DND-41 (cell line): ENCODE measurements around the gene ACOX3.

Experiments used
- CTCF ChIP-seq: IDR thresholded peaks from 2 replicates; pipeline ENCODE4 v1.5.1; 2012; ENCODE audit warnings: borderline replicate concordance, low read length, moderate library complexity, mild to moderate bottlenecking; ENCODE audit not compliant: poor library complexity, severe bottlenecking; ENCODE audit errors: extremely low read depth
- EZH2 ChIP-seq: IDR thresholded peaks from 3 replicates; pipeline ENCODE4 v1.6.1; 2012; ENCODE audit warnings: borderline replicate concordance, low read depth, mild to moderate bottlenecking, moderate library complexity, low read length, inconsistent platforms; ENCODE audit not compliant: severe bottlenecking

DNA sequence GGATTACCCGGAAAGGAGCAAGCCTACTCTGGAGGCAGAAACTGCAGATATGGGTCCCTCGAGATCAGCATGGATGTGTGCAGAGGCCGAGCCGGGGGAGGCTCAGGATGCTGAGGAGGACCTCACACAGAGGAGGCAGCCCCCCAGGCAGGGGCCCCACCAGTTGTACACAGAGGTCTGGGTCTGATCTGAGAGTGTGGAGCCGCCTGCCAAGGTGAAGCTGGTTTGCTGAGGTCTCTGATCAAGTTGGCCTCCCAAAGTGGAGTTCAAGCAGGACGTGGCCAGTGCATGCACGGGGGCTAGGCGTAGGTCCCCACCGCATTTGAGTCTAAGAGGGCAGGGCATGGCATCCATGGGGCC is 35.0 kb downstream of the ACOX3 start:
- TF ChIP-seq CTCF: no peak
- no peak for TF ChIP-seq EZH2
